ENCODE results near the gene TP53I11. TPM values are rescaled to one million over a fixed set of nuclear protein-coding genes. Genes with fewer than 3 reads are reported as not detected.
A peak's percentile ranks its signal among the peaks of the same experiment; 100 is the strongest.

TP53I11 gene
- polyA plus RNA-seq, 3 donors: 11.0 to 13.2 (median 11.3) TPM

DNA sequence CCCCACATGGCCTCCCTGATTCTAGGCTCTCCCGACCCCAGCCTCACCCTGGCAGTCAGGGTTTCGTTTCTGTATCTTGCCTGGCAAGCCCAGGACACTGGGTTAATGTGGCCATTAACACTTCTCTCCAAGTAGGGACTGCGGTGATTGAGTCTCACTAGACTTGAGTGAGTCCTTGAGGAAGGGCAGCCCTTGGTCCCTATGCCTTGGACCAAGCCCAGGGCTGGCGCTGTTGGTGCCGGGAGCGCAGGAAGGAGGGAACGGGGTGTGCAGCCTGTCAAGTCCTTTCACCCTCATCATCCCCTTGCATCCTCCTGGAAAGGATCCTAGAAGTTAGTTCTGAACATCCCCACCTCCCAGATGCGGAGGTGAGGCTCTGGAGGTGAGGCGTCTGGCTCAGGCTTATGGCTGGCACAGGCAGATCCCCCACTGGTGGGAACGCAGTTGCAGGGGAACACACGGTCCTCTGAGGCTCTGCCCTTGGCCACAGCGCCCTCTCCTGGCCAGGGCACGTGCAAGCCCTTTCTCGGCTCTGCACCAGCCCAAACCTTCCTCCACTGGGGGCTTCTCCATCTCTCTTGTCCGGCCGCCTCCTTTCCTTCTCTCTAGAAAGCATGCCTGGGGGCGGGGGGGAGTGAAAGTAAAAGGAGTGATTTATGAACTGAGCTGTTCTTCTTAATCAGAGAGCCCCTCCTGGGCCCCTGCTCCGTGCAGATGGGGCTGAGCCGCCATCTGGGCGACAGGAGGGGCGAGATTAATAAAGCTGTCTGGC is 56.7 kb downstream of the TP53I11 start:
- no peak overlapping the region for H3K27ac ChIP-seq (ENCODE audit: low read depth in 1 of 2, low read length in 2 of 2)
- H3K27ac Mint-ChIP-seq: peak overlapping the region in 2 of 7 donors; percentile 26 to 50
- no peaks in the 10 kb centered on the region for H3K36me3 Mint-ChIP-seq
- no peak overlapping the region for H3K4me3 ChIP-seq (replicated peaks in 1 of 3; ENCODE audit: low read depth in 2 of 3, low read length in 3 of 3)
- no peaks in the 10 kb centered on the region for H3K4me1 Mint-ChIP-seq
- TF ChIP-seq, protein P1, sequence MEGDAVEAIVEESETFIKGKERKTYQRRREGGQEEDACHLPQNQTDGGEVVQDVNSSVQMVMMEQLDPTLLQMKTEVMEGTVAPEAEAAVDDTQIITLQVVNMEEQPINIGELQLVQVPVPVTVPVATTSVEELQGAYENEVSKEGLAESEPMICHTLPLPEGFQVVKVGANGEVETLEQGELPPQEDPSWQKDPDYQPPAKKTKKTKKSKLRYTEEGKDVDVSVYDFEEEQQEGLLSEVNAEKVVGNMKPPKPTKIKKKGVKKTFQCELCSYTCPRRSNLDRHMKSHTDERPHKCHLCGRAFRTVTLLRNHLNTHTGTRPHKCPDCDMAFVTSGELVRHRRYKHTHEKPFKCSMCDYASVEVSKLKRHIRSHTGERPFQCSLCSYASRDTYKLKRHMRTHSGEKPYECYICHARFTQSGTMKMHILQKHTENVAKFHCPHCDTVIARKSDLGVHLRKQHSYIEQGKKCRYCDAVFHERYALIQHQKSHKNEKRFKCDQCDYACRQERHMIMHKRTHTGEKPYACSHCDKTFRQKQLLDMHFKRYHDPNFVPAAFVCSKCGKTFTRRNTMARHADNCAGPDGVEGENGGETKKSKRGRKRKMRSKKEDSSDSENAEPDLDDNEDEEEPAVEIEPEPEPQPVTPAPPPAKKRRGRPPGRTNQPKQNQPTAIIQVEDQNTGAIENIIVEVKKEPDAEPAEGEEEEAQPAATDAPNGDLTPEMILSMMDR (IDR thresholded peaks at IDR 0.05): peak; percentile 62
- H3K9ac ChIP-seq (ENCODE audit: insufficient read depth, low read length, poor library complexity, severe bottlenecking): no peak overlapping the region
- peak in 1 of 3 donors; percentile 21 for DNase-seq
- H3K9me3 Mint-ChIP-seq: peaks cover 0 to 5% (median 2%) of the 10 kb centered on the region in 7 donors
- H2AFZ ChIP-seq (ENCODE audit: insufficient read depth, low read depth, low read length, poor library complexity, severe bottlenecking): no peak overlapping the region
- WGBS (ENCODE audit: insufficient coverage): 45% methylated on average over 8 of the region's 21 CpGs
- intact Hi-C loops (cut with micrococcal nuclease): no loop called here
- no peaks in the 10 kb centered on the region for H4K20me1 ChIP-seq (ENCODE audit: insufficient read depth, low read length)
- peaks cover 5 to 21% (median 5%) of the 10 kb centered on the region in 3 donors for H3K27me3 Mint-ChIP-seq (ENCODE audit: low read depth in 3 of 3)
- H3K4me1 ChIP-seq (ENCODE audit: control insufficient read depth in 1 of 2, insufficient read depth in 2 of 2, low read length in 2 of 2): no peaks in the 10 kb centered on the region
- H3K36me3 ChIP-seq (replicated peaks in 1 of 2; ENCODE audit: control insufficient read depth in 1 of 2, insufficient read depth in 2 of 2, low read length in 2 of 2): no peaks in the 10 kb centered on the region
- no peaks in the 10 kb centered on the region for H3K9me3 ChIP-seq (replicated peaks in 1 of 2; ENCODE audit: control insufficient read depth in 1 of 2, insufficient read depth in 1 of 2, low read length in 2 of 2)
- no peaks in the 10 kb centered on the region for H3K79me2 ChIP-seq (ENCODE audit: insufficient read depth, low read length)
- H3K4me2 ChIP-seq (replicated peaks; ENCODE audit: extremely low read depth, low read length, poor library complexity, severe bottlenecking): no peak overlapping the region
- H3K4me3 Mint-ChIP-seq: no peak overlapping the region
- no peaks in the 10 kb centered on the region for H3K27me3 ChIP-seq (ENCODE audit: control insufficient read depth in 2 of 2, insufficient read depth in 2 of 2, low read length in 2 of 2)

DNA sequence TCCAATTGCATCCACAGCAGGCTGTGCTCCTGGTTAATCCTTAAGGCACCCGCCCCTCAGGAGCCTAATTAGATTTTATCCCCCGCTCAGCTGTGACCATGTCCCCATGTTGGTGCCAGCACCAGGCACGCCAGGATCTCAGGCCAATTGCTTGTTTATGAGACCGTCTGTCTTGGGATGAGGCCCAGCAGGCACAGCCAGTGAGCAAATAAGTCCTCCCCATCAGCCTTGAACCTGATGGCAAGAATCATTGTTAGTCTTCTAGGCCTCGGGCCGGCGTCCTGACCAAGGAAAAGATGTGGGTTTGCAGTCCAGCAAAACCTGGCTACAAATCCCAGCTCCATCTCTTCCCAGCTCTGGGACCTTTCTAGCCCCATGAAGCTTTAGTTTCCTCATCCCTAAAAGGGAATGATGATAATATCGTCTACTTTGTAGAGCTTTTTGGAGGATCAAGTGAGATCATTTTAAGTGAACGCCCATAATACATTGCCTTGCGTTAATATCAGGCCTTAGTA is 57.3 kb downstream of the TP53I11 start:
- 98% methylated on average over 5 of the region's 10 CpGs for WGBS (ENCODE audit: insufficient coverage)
- Histone ChIP-seq H3K4me1 (ENCODE audit: control insufficient read depth in 1 of 2, insufficient read depth in 2 of 2, low read length in 2 of 2) (no peaks in the 10 kb centered on the region), H3K79me2 (ENCODE audit: insufficient read depth, low read length) (no peaks in the 10 kb centered on the region), H2AFZ (ENCODE audit: insufficient read depth, low read depth, low read length, poor library complexity, severe bottlenecking) (no peak overlapping the region), H3K36me3 (replicated peaks in 1 of 2; ENCODE audit: control insufficient read depth in 1 of 2, insufficient read depth in 2 of 2, low read length in 2 of 2) (no peaks in the 10 kb centered on the region), H3K27me3 (ENCODE audit: control insufficient read depth in 2 of 2, insufficient read depth in 2 of 2, low read length in 2 of 2) (no peaks in the 10 kb centered on the region), H3K9me3 (replicated peaks in 1 of 2; ENCODE audit: control insufficient read depth in 1 of 2, insufficient read depth in 1 of 2, low read length in 2 of 2) (no peaks in the 10 kb centered on the region), H3K4me2 (replicated peaks; ENCODE audit: extremely low read depth, low read length, poor library complexity, severe bottlenecking) (no peak overlapping the region), H3K27ac (ENCODE audit: low read depth in 1 of 2, low read length in 2 of 2) (no peak overlapping the region), H4K20me1 (ENCODE audit: insufficient read depth, low read length) (no peaks in the 10 kb centered on the region), H3K9ac (ENCODE audit: insufficient read depth, low read length, poor library complexity, severe bottlenecking) (no peak overlapping the region), H3K4me3 (replicated peaks in 1 of 3; ENCODE audit: low read depth in 2 of 3, low read length in 3 of 3) (no peak overlapping the region)
- no peak for DNase-seq
- Mint-ChIP-seq H3K4me3 (no peak overlapping the region), H3K4me1 (no peaks in the 10 kb centered on the region), H3K27ac (no peak overlapping the region), H3K36me3 (no peaks in the 10 kb centered on the region), H3K9me3 (peaks cover 0 to 2% (median 0%) of the 10 kb centered on the region in 7 donors), H3K27me3 (ENCODE audit: low read depth in 3 of 3) (peaks cover 5 to 21% (median 7%) of the 10 kb centered on the region in 3 donors)
- TF ChIP-seq, protein P1 (IDR thresholded peaks at IDR 0.05): no peak
- intact Hi-C loops (cut with micrococcal nuclease): no loop called here
